HG03432 (cell line): ENCODE results near the gene TRIM8.

Experiments
- ATAC-seq: cut with Tn5 transposase; IDR thresholded peaks from one replicate; pipeline ENCODE4 v1.9.1; 2021; ENCODE audit warnings: mild to moderate bottlenecking, moderate library complexity; ENCODE audit not compliant: unreplicated experiment

Gene TRIM8

GRCh38 chr10:102615361-102615760 lies 28.9 kb upstream of the TRIM8 start:
- ATAC-seq: no peak

DNA sequence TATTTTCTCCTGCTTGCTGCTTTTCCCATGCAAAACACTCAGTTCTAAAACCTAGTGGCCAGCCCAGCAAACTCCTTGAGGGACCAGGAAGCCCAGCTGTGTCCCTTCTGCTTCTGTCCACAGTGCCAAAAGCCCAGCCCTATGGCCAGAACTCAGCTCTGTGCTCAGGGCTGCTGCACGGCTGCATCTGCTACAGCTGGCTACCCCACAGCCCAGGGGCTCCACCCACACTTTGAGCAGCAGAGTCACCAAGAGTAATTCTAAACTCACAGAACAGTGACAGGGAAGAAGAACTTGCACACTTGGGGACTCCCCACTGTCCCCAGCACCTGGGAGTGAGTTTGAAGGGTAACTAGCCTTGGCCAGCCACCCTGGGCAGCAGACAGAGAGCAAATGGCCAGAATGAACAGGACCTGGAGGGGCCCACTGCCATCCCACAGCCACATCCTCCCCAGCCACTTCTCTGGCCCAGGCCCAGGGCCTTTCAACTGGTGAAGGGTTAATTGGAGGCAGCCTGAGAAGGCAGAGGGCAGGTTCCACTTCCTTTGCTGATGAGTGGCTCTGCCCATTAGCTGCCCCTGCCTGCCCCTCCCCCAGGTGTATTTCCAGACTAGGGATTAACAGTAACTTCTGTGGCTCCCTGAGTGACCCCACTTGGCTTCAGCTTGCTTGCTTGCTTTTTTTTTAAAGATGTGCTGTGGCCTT lies 28.1 kb upstream of the TRIM8 start:
- no peak for ATAC-seq

- ATAC-seq: no peak
Observed at GRCh38 chr10:102617041-102617440, 27.2 kb upstream of the TRIM8 start.

GRCh38 chr10:102617816-102618215 lies 26.5 kb upstream of the TRIM8 start:
- ATAC-seq: no peak

GRCh38 chr10:102619281-102619981 lies 24.8 kb upstream of the TRIM8 start:
- no peak for ATAC-seq

DNA sequence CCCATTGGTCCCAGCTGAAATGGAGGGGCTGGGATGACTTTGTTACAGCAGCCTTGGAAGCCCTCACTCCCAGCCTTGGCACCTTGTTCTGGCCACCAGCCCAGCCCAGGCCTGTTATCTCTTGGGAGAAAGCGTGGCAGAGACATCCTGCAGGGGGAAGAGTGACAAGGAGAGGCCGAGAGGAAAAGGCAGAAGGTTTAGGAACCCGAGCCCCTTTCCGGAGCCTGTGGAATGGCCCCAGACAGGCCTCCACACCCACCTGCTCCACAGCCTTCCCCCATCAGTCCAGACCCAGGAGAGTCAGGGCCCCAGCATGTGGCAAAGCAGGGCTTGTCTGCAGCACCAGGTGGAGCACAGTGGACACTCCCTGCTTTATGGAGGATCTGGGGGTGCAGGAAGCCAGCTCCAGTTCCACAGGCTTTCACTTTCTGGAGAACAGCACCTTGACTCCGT lies 24.1 kb upstream of the TRIM8 start:
- no peak for ATAC-seq

DNA sequence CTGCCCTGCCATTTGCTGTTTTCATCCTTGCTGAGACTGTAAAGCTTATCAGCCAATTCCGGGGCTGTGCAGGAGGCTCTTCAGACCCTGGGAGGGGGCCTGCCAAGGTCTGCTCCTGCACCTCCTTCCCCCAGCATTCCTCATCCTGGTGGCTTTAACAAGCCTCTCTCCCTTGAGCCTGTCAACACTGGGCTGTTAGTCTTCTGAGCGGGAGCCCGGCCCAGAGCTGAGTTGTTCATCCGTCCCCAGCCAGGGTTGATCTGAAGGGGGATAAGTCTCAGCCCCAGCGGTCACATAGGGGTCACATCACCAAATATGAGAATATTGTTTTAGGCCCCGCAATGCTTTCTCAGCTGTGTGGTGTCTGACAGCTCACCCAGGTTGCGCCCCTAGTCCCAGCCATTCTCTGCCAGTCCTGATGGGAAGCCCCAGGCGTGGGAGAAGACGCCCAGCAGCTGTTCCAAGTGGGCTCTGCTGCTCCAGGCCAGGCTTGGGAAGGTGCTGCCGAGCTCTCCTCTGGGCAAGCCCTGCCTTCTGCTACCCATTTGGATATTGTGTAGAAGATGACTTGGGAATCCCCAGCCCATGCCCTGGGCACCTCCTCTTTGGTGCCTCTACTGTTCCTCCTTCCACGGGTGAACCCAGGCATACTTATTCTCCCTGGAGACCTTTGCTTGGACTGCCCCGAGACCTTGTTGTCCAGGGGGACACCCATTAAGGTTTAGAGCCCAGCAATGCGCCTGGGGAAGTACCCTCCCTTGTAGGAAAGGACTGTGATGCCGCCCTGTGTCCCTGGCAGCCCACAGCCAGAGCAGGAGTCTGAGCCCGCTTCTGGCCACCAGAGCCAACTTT lies 23.5 kb upstream of the TRIM8 start:
- no peak for ATAC-seq

DNA sequence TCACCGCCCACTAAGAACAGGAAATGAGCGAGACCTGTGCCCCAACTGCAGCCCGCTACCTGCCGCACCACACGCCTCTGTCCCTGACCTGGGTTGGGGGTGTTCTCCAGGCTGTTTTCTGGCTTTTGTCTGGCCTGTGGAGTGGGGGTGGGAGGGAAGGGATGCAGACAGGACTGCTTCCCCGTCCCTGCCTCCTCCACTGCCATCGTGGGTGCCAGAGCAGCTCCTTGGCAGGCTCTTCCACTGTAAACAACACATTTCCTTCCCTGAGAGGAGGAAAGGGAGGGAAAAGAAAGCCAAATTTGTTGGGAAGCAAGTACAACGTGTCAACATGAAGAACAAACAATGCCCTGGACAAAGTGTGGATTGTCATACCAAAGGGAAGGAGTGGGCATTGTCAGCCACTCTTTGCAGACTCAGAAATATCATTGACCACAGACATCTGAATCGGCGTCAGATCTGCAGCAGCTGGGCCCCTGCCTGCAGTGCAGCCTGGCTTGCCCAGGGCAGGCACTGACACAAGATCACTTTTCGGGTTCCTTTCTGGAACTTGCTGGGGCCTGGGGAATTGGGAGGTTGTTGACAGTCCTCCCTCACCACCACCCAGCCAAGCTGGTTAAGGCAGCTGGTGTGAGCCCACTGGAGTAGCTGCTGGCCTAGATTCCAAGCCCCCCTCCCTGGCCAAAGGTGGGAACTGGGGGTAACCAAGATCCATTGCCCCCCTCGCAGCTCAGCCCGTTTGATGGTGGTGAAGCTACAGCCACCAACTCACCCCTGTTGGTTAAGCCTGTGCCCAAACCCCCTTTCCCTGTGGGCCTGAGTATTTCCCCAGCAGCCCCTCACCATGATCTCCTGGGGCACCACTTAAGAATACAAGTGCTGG lies 22.6 kb upstream of the TRIM8 start:
- ATAC-seq: no peak

DNA sequence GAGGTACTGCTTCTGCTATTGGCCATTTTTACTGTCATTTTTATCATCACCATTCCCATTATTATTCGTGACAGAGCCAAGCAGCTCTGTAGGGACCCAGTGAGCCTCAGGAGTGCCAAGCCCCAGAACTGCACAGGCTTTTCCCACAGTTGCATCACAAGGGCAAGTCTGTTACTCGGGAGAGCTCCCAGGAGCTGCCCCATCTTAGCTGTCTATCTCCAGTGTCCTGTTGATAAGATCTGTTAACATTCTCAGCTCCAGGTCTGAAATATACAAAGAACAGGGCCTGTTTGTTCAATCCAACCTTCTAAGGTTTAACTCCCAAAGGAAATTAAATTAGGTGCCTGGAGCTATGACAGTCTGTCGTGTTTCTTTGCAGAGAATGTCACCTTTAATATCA lies 20.2 kb upstream of the TRIM8 start:
- no peak for ATAC-seq

DNA sequence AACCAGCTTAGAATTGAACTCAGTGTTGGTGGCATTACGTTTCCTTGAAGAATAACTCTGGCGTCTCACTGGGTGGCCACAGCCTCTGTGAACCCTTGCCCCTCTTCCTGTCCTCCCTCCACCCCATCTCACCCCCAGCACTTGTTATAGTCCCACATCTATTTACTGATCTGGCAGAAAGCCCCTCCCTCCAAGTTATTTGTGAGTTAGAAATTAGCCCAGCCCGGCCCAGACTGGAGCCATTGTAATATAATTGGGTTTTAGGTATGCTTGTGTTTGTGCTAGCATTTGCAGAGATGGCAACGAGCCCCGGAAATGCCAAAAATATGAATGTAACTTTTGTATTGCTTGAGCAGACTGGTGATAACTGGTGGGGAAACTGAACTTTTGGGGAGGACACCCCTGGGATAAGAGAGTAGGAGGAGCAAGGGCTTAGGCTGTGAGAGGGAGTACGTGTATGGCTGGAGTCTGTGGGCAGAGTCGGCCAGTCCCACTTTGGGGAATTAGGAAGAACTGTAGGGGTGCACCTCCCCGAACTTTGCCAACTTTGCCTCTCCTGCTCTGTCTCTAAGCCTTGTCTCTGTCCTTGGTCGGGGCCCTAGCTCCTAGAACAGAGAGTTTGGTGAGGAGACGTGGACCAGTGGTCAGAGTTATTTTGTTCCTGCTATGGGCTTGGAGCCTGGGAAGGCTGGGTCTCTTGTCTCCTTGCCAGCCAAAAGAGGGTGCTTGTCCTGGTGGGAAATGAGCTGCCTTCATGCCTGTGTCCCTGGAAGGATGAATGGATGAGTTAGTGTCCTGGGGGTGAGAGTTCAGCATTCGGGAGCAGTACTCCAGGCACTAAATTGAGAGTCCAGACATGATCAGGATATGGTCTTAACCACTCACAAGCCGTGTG lies 19.3 kb upstream of the TRIM8 start:
- no peak for ATAC-seq

DNA sequence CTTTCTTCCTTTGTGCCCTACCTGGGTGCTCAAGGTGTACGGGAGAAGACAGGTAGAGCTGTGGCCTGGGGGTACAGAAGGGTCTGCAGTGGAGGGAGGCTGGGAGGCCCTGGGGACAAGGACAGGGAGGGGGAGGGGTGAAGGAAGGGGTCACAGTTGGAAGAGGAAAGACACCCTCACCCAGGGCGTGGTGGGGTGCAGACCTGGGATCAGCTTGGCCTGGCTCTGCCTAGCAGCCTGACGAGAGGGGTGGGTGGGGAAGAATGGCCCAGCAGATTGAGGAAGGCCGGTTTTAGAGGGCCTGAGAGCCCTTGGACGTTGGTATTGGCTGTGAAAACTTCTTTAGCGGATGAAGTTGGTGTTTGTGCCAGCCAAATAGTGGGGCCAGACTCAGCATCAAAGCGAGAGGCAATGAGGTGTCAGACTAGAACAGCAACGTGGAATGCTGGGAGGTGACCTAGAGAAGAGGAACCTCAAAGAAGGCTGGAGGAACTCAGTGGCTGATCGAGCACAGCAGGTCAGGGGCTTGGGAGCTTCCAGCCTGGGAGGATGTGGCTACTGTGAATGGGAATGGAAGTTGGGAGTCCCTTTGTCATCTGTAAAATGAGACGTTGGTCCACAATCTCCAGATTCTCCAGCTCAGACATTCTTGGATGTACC lies 18.1 kb upstream of the TRIM8 start:
- no peak for ATAC-seq

DNA sequence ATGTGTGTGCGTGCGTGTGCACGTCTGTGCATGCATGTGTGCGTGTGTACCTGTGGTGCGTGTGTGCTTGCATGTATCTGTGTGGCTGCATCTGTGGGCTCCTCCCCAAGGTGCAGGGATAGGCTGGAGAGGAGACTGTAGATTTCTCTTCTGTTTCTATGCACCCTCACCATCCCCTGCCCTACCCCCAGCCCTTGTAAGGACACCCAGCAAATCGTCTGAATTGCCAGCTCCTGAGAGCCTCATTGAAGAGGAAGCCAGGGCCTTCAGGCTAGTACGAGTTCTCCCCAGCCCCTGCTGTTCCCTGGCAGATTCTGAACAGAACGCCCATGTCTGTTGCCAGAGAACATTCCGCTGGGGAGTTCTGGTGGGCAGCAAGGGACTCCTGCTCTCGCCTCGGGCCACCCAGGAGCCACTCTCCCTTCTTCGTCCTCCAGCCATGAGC lies 17.0 kb upstream of the TRIM8 start:
- no peak for ATAC-seq

- ATAC-seq: no peak
Observed at GRCh38 chr10:102627736-102628293, 16.5 kb upstream of the TRIM8 start.

GRCh38 chr10:102628451-102628911 lies 15.8 kb upstream of the TRIM8 start:
- no peak for ATAC-seq

GRCh38 chr10:102629661-102630614 lies 14.3 kb upstream of the TRIM8 start:
- no peak for ATAC-seq

GRCh38 chr10:102630663-102631062 lies 13.6 kb upstream of the TRIM8 start:
- no peak for ATAC-seq
